ENCODE results near the gene TNNT3.

Gene TNNT3

DNA sequence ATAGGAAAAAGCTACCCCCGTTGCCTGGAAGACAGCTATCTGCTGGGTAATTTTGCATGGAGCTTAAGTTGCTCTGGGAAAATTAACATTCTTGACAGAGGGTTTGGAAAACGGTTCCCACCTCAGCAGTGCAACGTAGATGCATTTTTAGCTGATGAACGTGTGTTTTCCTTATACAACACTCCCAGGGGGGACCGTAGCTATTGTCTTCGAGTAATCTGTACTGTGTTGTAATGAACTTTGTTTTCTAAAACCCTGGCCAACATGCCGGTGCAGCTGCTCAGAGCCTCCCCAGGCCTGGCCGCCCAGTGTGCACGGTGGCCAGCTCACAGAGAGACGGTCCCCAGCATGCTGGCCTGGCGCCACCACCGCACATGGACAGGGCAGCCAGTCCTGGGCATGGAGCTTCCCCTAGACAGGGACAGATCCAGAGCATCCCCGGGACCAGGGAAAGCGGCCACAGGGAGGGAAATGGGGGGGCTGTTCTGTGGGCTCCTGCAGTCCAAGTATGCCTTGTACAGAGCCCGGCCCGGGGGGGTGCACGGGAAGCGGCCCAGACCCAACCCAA, 2.2 kb downstream of the TNNT3 start:
- no peak for DNase-seq (ENCODE audit: low read depth in 2 of 2, low spot score in 1 of 2)

DNA sequence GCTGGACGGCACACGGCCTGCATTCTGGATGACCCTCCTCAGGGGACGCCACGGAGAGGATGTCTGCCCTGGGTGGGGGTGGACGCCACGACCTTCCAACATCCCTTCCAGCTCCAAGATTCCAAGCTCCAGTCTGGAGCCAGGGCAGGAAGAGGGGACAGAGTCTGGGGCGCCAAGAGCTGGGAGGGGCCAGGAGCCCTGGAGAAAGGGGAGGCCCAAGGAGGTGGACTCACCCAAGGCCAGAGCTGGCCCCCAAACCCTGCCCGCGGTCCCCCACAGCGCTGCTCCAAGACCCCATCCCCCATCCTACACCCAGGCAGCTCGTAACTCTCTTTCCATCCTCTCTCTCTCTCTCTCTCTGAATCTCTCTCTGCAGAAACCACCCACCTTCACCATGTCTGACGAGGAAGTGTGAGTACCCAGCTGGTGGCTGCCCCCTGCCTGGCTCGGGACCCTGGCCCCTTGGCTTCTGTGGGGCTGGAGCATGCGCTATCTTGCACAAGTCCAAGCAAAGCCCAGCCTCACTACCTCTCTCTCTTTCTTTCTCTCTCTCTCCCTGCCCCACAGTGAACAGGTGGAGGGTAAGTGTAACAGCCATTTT, 3.1 kb downstream of the TNNT3 start:
- no peak for DNase-seq (ENCODE audit: low read depth in 2 of 2, low spot score in 1 of 2)

DNA sequence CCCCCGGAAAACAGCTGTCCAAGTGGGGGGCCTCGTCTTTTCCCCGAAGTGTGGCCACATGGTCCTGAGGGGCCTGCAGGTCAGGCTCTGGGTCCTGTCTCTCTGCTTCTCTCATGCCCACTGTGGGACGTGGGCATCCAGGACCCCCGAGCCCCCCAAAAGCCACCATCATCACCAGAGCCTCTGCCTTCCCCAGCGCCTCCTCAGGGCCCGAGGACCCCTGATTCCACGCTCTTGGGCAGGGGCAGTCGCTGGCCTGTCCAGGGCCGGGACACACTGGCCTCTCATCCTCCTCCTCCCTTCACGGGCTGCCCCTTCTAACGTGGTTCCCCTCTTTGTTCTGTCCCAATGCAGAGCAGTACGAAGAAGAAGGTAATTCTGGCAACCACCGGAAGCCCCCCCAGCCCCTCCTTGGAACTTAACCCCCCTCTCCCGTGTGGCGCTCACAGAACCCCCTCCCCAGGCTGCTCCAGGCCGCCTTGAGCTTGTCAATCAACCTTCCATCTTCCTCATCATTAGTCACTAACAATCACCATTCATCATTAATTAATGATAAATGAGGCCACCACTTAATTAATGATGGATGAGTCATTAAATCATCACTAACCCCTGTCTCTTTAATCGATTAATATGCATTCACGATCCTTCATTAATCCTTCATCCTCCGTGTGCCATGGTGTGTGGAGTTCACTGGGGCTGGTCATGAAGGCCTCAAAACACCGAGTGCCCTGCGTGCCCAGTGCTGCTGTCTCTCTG, 3.9 kb downstream of the TNNT3 start:
- DNase-seq (ENCODE audit: low read depth in 2 of 2, low spot score in 1 of 2): no peak

DNA sequence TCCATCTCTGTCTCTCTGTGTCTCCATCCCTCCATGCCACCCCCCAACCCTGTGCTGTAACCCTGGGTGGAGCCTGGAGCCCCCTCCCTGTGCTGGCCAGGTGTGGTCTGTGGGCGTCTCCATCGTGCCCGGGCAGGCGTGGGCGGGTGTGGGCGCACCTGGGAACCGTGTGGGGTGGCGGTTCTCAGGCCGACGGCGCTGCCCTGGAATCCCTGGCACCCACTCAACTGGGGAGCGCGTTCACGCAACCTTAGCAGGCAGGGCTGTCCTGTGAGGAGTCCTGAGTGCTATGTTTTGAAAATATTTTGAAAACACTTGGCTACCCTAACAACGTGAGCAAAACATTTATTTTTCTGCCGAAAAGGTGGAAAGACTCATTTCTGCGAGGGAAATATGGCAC, 4.7 kb downstream of the TNNT3 start:
- DNase-seq (ENCODE audit: low read depth in 2 of 2, low spot score in 1 of 2): no peak

DNA sequence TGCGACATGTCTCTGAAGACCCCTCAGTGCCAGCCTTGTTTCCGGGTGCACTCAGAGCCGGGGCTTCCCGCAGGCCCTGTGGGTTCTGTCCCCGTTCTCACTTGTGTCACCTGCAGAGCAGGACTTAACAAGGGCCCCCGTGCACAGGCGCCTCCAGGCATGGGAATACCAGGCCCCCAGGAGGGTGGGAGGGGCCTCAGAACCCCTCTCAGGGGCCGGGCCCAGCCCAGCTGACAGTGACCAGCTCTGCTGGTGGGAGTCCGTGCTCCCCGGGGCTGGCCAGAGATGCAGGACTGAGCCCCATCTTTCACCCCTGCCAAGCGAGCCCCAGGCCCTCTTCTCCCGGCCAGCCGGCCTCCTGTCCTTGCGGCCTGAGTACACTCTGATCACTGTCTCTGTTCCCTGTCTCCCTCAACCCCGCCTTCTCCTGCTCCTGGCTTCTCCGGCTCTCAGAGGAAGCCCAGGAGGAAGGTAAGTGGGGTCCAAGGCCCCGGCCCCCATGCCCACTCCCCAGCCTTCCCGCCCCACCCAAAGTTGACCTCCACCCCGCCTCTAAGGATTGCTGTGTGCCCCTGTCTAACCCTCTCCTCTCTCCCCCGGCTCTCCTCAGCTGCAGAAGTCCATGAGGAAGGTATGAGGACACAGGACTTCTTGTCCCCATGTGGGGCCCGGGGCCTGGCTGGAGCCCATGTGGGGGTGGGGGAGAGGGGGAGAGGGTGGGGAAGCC, 5.3 kb downstream of the TNNT3 start:
- DNase-seq (ENCODE audit: low read depth in 2 of 2, low spot score in 1 of 2): no peak

DNA sequence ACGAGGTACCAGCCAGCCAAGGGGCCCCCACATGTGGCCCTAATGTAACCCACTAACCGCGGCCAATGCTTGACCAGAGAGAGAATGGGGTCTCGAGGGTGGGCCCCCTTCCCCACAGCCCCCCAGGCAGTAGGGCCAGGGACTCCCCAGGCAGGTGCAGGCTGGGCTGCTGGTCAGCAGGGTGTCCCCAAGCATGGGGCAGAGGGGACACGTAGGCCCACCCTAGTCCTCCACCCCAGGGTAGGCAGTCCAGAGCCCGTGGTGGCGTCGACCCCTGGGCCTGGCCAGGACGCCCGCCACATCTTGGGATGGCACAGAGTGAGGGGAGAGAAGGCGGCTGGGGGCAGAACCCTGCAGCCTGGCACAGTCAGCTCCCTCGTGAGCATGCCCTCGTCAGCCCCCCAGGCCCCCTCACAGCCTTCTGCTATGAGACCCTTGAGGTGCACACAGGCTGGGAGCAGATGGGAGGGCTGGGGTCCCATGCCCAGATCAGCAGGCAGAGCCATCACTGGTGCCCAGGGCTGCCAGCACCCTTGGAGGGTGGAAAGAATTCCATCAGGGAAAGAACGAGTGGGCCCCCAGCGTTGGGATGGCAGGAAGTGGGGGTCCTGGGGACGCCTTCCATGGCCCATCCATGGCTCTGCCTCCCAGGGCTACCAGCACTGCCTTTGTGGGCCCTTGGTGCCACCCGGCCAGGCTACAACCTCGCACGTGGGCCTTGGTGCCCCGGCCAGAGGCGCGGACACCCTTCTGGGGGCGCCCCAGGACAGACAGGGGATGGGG, 6.1 kb downstream of the TNNT3 start:
- DNase-seq (ENCODE audit: low read depth in 2 of 2, low spot score in 1 of 2): no peak

DNA sequence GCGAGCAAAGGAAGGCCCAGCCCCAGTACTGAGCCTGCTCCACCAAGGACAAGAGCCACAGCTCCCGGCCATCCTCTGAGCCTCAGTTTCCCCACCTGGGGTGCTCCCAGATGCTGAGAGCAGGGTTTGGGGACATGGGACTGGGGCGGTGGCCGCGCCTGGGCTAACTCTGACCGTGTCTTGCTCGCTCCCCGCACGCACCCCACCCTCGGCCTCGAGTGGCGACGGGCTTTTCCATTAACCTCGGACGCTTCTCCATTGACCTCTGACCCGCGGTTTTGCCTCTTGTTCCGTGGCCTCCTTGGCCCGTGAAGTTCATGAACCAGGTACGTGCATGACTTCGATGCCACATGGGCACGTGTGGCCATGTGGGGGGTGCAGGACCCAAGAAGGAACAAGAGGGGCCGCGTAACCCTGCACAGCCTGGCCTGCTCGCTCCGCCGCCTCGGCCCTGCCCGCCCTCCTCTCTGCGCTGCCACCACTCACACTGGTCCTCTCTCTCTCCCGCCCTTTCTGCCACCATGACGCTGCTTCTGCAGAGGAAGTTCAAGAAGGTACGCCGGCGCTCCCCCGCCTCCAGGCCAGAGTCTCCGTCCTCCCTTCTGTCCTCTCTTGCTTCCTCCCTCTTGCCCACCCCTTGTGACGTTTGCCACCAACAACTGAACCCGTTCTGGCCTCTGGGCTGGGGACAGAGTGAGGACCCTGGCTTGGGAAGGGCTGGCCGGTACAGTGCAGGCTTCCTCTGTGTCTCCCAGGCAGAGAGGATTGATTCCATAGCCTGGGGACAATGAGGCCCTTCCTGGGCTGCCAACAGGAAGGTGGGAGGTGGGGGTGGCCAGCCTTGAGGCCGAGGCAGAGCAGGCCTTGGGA, 6.9 kb downstream of the TNNT3 start:
- DNase-seq (ENCODE audit: low read depth in 2 of 2, low spot score in 1 of 2): no peak

DNA sequence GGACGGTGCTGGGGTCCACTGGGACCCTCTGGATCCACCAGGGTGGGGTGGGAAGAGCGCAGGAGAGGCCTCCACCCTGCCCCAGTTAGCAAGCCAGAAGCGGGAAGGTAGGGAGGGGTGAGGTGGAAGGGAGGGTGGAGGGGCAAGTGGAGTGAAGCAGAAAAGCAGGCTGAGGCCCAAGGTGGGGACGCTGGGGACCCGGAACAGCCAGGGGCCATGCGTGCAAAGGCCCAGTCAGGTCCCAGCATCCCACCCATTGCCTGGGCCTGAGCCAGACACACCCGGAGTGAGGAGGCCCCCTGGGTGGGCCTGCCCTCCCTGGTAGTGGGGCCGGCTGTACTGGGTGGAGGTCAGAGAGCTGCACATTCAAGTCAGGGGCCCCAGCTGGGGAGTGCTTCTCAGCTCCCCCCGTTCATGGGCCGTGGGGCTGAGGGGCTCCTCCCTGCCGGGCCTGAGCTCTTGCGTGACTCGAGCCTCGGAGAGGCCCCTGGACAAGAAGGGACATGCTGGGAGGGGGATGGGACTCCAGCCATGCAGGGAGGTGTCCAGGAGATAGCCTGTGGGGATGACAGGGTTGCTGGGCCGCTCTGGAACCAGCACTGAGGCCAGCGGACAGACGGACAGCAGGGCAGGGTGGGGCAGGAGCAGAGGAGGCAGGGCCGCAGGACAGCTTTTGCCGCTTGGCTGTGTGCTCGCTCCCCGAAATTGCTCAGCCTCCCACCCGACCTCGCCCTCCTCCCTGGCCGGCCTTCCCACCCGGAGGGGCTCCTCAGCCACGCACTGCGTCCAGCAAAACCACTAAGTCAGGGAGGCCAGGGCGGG, 7.7 kb downstream of the TNNT3 start:
- DNase-seq (ENCODE audit: low read depth in 2 of 2, low spot score in 1 of 2): no peak

DNA sequence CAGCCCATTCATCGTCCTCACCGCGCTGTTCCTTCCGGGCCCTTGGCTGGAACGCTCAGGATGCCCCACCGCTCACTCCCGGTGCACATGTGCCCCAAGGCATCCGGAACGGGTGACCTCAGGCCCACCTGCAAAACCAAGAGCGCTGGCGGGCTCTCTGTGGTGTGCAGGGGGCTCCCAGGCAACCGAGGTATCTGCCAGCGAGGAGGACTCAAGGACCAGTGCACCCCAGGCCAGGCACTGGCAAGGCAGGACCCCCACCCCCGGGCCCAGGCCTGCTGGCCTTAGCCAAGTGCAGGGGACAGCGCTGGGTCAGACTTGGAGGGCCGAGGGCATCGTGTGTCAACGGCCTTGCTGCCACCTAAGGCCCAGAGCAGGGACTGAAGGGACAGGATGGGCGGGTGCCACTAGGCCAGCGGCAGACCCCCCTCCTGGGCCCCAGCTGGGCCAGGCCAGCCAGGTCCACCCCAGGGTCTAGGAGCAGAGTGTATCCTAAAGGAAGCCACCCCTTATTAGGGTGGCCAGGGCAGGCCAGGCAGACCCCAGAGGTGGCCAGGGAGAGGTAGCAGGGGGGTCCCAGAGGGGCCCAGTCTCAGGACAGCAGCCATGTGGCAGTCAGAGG, 8.5 kb downstream of the TNNT3 start:
- no peak for DNase-seq (ENCODE audit: low read depth in 2 of 2, low spot score in 1 of 2)

DNA sequence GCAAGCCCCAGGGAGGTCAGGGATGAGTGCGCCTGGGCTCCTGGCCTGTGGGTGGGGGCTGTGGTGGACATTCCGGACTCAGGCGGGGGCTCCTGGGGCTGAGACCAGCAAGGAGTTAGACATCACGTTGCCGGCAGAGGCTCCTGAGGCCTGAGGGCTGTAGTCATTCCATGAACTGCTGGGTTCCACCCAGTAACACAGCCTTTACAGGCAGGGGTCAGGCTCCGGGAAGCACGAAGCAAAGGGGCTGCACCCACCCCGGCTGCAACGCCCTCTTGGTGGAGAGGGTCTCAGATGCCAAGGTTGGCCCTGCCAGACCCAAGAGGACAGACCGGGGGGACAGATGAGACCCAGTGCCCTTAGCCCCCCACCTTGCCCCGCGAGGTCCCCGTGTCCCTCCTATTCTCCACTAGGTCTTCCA, 9.0 kb downstream of the TNNT3 start:
- DNase-seq (ENCODE audit: low read depth in 2 of 2, low spot score in 1 of 2): no peak

DNA sequence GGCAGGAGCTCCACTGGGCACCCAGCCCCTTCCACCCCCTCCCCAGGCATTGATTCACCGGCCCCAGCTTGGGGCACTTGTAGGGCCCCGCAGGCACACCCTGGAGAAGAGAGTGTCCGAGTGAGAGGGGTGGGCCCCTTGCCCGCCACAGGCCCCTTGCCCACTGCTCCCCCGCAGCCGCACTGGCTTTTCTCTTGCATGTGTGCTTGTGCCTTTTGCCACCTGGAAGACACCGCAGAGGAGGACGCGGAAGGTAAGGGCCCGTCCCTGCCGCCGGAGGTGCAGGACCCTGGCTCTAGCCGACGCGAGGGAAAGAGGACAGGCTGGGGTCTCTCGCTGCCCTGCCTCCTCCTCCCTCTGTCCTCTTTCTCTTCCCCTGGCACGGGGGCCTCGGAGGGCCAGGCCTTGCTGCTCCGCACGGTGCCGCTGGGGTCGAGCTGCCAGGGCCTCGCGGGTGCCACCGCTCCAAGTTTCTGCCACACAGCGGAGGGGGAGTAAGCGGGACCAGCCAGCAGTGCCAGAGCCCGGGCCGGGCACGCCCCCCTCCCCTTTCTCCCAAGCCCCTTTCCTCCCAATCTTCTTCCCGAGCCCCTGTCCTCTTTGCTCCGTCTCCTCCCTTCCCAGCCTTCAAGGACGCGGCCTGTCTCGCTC, 9.5 kb downstream of the TNNT3 start:
- DNase-seq (ENCODE audit: low read depth in 2 of 2, low spot score in 1 of 2): no peak

DNA sequence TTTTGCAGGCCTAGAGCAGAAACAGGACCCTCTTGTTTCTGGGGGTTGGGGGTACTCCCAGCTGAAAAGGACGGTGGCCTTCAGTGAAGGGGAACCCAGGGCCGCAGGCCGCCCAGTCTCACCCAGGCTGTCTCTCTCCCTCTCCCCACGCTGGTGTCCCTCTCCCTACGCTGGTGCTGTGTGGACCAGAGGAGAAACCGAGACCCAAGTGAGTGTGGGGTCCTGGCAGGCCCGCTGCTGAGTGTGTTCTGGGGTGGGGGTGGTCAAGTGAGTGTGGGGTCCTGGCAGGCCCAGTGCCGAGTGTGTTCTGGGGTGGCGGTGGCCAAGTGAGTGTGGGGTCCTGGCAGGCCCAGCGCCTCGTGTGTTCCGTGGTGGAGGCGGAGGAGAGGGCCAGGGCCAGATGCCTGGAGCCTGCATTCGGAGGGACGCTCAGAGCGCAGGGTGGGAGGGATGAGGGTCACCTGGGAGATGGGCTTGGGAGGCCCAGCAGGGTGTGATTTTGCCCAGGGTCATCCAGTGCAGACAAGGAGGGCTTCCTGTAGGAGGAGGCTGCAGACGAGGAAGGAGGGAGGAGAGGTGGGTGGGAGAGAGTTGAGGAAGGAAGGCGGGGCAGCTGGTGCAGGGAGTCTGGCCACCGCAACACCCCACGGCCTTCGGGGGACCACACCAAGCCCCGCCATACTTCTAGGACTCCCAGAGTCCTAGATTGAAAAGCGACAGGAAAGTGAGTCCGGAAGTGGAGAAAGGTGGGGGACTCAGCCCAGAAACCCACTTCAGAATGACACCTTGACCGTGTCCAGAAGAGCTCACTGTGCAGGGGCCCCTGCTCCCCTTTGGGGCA, 10.3 kb downstream of the TNNT3 start:
- DNase-seq (ENCODE audit: low read depth in 2 of 2, low spot score in 1 of 2): no peak

DNA sequence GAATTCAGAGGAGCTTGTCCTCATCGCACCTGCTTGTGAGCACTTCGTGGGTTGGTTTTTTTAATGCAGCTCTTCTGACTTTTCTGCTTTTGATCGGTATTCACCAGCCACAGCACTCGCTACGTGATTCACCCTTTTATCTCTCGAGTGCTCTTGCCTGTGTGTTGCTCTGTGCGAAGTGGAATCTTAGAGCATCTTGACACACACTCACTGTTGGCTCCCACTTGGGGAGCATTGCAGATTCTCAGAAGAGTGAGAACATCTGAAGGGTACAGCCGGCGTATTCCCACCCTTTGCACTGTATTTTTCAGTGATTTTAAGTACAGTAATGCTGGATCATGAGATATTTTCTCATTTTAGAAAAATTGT, 10.9 kb downstream of the TNNT3 start:
- DNase-seq (ENCODE audit: low read depth in 2 of 2, low spot score in 1 of 2): no peak

DNA sequence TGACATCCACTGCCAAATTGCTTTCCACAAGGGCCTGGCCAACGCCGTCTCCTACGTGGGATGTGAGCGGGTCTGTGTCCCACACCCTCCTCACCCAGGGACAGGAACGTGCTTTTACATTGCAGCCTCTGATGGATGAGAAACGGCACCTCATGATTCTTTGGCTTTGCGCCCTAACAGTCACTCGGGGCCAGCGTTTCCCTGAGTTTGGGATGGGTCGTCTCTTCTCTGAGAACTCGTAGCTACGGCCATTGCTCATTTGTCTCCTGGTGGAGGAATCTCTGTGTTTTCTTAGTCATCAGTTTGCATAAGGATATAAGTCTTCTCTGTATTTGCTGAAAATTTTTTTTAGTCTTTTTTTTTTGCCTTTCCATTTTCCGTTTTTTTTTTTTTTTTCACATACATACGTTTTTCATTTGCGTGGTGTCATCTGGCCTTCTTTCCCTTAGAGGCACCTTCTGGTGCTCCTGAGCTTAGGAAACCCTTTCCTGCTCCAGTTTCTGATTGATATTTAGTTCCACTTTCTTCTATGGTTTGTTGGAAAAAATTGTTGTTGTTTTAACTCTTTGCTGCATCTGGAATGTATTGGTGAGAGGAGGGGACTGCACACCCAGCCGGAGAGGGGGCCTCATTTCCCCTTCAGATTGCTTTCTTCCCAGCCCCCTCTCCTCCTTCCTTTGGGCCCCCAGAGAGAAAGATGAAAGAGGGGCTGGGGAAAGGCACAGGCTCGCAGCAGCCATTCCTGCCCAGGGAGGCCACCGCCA, 12.0 kb downstream of the TNNT3 start:
- no peak for DNase-seq (ENCODE audit: low read depth in 2 of 2, low spot score in 1 of 2)

DNA sequence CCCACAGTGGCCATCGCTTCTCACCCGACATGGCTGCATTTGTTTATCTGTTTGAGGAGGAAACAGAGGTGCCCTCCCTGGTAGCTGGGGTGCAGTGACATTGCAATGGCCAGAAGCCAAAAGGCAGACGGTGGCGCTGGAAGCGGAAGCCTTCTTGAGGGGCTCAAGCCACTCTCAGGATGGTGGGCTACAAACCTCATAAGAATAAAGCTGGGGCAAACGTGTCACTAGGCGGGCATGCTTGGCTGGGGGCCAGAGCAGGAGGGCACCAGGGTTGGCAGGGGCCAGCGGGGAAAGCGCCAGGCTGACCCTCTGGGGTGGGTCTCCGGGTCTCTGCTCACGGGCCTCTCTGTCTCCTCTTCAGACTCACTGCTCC, 12.6 kb downstream of the TNNT3 start:
- no peak for DNase-seq (ENCODE audit: low read depth in 2 of 2, low spot score in 1 of 2)

DNA sequence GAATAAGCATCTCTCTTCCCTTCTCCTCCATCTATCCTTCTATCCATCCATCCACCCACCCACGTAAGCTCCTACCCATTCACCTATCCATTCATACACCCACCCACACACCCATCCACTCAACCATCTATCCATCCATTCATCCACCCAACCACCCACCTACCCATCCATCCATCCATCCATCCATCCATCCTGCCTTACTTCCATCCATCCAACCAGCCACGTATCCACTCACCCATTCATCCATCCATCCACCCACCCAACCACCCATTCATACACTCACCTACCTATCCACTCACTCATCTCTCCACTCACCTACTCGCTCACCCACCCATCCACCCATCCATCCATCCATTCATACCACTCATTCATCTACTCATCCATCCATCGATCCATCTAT, 13.2 kb downstream of the TNNT3 start:
- DNase-seq (ENCODE audit: low read depth in 2 of 2, low spot score in 1 of 2): no peak

Data from stimulated activated CD8-positive, alpha-beta memory T cell treated with anti-CD3 and anti-CD28 coated beads, Interleukin-4, amount 100 ng/mL, for 1 hour (primary cell).